Brain microvascular endothelial cell (primary cell): ENCODE results near the gene OPRD1.
"Not testable (repeated sequence)": the region's sequence is repeated elsewhere in the genome, so short reads cannot be mapped to it uniquely, and the experiment has no call there.

Experiments used
- DNase-seq: peaks from one replicate; pipeline ENCODE4 v3.0.0-alpha.2; 2020
- H3K27ac ChIP-seq: fragments of 250-450 bp; sonication (Bioruptor Pico); 2 replicates; pipeline ENCODE4 v1.5.1; 2020; ENCODE audit warnings: mild to moderate bottlenecking, moderate library complexity
- H3K27me3 ChIP-seq: fragments of 250-450 bp; sonication (Bioruptor Pico); replicated peaks from 2 replicates; pipeline ENCODE4 v1.5.1; 2020; ENCODE audit warnings: mild to moderate bottlenecking
- H3K36me3 ChIP-seq: fragments of 250-450 bp; sonication (Bioruptor Pico); replicated peaks from 2 replicates; pipeline ENCODE4 v1.5.1; 2020; ENCODE audit warnings: mild to moderate bottlenecking
- H3K4me3 ChIP-seq: 2 replicates; pipeline ENCODE4 v1.5.1; 2011; ENCODE audit warnings: low read depth, mild to moderate bottlenecking, control low read depth, low read length, moderate library complexity
- in situ Hi-C: cut with HindIII; loops from 2 replicates; pipeline ENCODE4 v1.10.0; 2017; ENCODE audit warnings: low sequenced_read_pairs, low pct_ligation_motif_present
- TF ChIP-seq, protein P1 (sequence below): IDR thresholded peaks from 2 replicates; pipeline ENCODE4 v1.5.1; 2011; ENCODE audit warnings: low read depth, mild to moderate bottlenecking, moderate library complexity, low read length, control low read depth, inconsistent platforms; ENCODE audit errors: missing control alignments

OPRD1 gene

DNA sequence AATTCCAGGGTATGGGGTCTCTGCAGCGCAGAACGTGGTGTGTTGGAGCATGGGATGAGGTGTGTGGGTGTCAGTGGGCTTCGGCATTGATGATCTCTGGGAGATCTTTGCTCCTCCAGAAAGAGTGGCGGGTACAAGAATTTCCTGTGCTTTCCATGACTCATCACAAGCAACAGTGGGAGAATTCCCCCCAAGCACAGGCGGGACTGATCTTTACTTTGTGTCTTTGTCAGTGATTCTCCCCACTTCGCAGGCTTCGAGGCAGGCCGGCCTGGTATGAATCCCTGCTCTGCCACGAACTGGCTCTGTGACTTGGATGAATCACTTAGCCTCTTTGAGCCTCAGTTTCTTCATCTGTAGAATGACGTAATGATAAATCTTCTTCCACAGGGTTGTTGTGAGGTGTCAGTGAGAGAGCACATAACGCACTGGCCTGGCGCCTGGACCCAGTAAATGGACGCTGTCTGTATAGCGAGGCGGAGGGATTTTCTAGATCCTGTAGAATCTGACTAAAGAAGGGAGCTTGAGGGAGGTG is 2.0 kb downstream of the OPRD1 start:
- H3K4me3 ChIP-seq = no peak overlapping the region
- DNase-seq = no peak
- TF ChIP-seq, protein P1, sequence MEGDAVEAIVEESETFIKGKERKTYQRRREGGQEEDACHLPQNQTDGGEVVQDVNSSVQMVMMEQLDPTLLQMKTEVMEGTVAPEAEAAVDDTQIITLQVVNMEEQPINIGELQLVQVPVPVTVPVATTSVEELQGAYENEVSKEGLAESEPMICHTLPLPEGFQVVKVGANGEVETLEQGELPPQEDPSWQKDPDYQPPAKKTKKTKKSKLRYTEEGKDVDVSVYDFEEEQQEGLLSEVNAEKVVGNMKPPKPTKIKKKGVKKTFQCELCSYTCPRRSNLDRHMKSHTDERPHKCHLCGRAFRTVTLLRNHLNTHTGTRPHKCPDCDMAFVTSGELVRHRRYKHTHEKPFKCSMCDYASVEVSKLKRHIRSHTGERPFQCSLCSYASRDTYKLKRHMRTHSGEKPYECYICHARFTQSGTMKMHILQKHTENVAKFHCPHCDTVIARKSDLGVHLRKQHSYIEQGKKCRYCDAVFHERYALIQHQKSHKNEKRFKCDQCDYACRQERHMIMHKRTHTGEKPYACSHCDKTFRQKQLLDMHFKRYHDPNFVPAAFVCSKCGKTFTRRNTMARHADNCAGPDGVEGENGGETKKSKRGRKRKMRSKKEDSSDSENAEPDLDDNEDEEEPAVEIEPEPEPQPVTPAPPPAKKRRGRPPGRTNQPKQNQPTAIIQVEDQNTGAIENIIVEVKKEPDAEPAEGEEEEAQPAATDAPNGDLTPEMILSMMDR = no peak
- H3K27me3 ChIP-seq = peaks cover 53% of the 10 kb centered on the region
- H3K27ac ChIP-seq = no peak overlapping the region
- no peaks in the 10 kb centered on the region for H3K36me3 ChIP-seq
- in situ Hi-C loops = no loop called here

DNA sequence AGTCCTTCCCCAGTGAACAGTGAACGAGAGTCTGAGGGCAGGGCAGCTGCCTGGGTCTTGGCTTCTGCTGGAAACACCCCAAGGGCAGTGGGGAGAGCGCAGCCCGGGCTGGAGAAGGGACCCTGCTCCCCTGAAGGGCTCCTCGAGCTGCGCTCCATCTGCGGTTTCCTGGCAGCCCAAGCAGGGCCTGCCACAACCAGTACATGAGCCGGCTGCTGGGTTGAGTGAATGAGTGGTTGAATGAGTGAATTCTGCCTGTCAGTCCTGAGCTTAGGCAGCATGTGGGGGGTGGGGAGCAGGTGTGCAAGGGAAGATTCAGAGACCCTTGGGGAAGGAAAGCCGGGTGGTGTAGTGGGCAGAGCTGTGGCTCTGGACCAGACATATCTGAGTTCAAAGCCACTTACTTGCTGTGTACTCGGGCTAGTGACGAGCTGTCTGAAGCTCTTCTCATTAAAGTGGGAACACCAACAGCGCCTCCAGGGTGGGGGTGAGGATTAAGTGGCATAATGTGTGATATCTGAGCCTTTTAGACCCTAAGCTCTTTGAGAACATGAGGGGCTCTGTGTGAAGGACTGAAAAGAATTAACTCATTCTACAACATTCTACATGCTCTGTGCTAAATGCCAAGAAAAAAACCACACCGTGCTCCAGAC is 3.7 kb downstream of the OPRD1 start:
- TF ChIP-seq, protein P1 = no peak
- H3K27me3 ChIP-seq = peaks cover 49% of the 10 kb centered on the region
- H3K27ac ChIP-seq = no peak overlapping the region
- in situ Hi-C loops = no loop called here
- no peak overlapping the region for H3K4me3 ChIP-seq
- no peaks in the 10 kb centered on the region for H3K36me3 ChIP-seq
- no peak for DNase-seq

DNA sequence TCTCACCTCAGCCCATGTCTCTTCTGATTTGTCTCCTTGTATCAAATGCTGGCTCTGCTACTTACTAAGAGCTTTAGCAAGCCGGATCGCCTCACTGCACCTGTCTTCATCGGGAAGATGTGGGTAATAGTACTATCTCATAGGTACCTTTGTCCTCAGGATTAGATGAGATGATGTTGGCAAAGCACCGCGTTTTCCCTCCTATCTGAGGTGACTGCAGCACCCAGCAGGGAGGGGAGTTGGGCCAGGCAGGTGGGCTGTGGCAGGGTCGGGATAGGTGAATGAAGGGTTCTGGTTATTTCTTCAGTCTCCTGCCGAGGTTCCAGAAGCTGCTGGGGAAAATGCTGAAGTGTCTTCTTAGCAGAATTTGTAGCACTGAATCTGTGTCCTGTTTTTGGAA is 5.2 kb downstream of the OPRD1 start:
- H3K27me3 ChIP-seq = peaks cover 34% of the 10 kb centered on the region
- TF ChIP-seq, protein P1 = no peak
- no peaks in the 10 kb centered on the region for H3K36me3 ChIP-seq
- in situ Hi-C loops = no loop called here
- no peak for DNase-seq
- H3K4me3 ChIP-seq = no peak overlapping the region
- no peak overlapping the region for H3K27ac ChIP-seq

DNA sequence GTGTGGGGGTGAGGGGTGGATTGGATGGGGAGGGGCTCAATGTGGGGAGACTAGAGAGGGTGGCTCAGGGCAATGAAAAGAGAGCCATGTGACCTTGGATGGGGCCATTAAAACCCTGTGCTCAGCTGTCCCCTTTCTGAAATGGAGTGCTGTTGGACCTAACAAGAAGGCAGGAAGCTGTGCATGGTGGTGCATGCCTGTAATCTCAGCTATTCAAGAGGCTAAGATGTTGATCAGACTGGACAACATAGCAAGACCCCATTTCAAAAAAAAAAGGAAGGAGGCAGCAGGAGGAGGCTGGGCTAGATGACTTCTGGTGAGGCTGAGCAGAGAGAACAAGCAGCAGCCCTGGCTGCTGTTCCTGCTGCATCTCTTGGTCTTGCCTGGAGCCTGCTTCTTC is 7.0 kb downstream of the OPRD1 start:
- no peak overlapping the region for H3K4me3 ChIP-seq
- H3K27ac ChIP-seq = no peak overlapping the region
- no peak for DNase-seq
- no peaks in the 10 kb centered on the region for H3K36me3 ChIP-seq
- peaks cover 15% of the 10 kb centered on the region for H3K27me3 ChIP-seq
- in situ Hi-C loops = no loop called here
- TF ChIP-seq, protein P1 = no peak

DNA sequence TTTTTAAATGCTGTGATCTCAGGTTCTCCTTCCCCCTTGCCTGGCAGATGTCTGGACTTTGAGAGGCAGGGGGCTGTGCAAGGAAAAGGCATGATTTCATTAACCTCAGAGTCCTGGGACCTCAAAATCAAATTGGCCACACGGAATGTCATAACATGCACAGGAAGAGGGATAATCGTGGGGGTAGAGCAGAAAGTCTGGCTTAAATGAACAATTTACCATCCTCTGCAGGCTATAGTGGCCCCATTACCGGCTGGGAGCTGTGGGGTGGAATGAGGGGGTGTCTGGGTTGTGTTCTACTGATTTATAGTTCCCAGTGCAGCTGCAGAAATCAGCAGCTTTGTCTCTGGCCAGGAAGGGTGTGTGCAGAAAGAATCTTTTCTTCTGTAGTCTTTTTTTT is 10.8 kb downstream of the OPRD1 start:
- TF ChIP-seq, protein P1 = no peak
- no peak for DNase-seq
- in situ Hi-C loops = no loop called here

DNA sequence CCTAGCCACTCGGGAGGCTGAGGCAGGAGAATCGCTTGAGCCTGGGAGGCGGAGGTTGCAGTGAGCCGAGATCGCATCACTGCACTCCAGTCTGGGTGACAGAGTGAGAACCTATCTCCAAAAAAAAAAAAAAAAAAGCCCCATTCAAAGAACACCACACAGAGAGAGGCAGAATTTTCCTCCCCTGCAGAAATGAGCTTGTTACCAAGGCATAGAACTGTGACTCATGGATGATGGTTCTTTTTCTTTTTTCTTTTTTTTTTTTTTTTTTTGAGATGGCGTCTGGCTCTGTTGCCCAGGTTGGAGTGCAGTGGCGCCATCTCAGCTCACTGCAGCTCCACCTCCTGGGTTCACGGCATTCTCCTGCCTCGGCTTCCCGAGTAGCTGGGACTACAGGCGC is 12.1 kb downstream of the OPRD1 start:
- DNase-seq, H3K27ac ChIP-seq, H3K27me3 ChIP-seq, H3K4me3 ChIP-seq, H3K36me3 ChIP-seq, in situ Hi-C loops: not testable (repeated sequence)

More for the DNA sequence above, 10.8 kb downstream of the OPRD1 start:
- Histone ChIP-seq H3K4me3 (no peak overlapping the region), H3K27me3 (no peaks in the 10 kb centered on the region), H3K27ac (no peak overlapping the region), H3K36me3 (no peaks in the 10 kb centered on the region)

DNA sequence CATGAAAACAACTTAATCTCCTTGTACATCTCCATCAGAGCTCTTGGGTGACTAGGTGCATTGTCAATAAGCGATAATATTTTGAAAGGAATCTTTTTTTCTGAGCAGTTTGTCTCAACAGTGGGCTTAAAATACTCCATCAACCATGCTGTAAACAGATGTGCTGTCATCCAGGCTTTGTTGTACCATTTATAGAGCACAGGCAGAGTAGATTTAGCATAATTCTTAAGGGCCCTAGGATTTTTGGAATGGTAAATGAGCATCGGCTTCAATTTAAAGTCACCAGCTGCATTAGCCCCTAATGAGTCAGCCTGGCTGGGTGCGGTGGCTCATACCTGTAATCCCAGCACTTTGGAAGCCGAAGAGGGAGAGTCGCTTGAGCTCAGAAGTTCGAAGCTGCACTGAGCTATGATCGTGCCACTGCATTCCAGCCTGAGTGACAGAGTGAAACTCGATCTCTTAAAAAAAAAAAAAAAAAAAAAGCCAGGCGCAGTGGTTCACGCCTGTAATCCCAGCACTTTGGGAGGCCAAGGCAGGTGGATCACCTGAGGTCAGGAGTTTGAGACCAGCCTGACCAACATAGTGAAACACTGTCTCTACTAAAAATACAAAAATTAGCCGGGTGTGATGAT is 16.4 kb downstream of the OPRD1 start:
- H3K27ac ChIP-seq, H3K36me3 ChIP-seq, H3K27me3 ChIP-seq, H3K4me3 ChIP-seq, in situ Hi-C loops, DNase-seq: not testable (repeated sequence)
